ENCODE measurements around the gene PDCD7. TPM values are rescaled to one million over a fixed set of nuclear protein-coding genes. Genes with fewer than 3 reads are reported as not detected.

PDCD7 gene
- total RNA-seq, 1 donor from 2014 or later: 26.3 TPM

GRCh38 chr15:65072027-65072426 is 61.6 kb downstream of the PDCD7 start:
- no peak for TF ChIP-seq CTCF (conservative IDR thresholded peaks at IDR 0.05; ENCODE audit: low read depth, low read length)
- DNase-seq (ENCODE audit: low read depth): no peak
- H3K4me3 ChIP-seq (ENCODE audit: low read depth, low read length): no peak overlapping the region

- H3K4me3 ChIP-seq (ENCODE audit: low read depth, low read length): no peak overlapping the region
- TF ChIP-seq CTCF (conservative IDR thresholded peaks at IDR 0.05; ENCODE audit: low read depth, low read length): no peak
- no peak for DNase-seq (ENCODE audit: low read depth)
Observed at GRCh38 chr15:65071381-65071811, 62.2 kb downstream of the PDCD7 start.

GRCh38 chr15:65069779-65070546 is 63.6 kb downstream of the PDCD7 start:
- DNase-seq (ENCODE audit: low read depth): no peak
- TF ChIP-seq CTCF (conservative IDR thresholded peaks at IDR 0.05; ENCODE audit: low read depth, low read length): no peak
- no peak overlapping the region for H3K4me3 ChIP-seq (ENCODE audit: low read depth, low read length)

GRCh38 chr15:65069179-65069578 is 64.4 kb downstream of the PDCD7 start:
- DNase-seq (ENCODE audit: low read depth): no peak
- H3K4me3 ChIP-seq (ENCODE audit: low read depth, low read length): no peak overlapping the region

GRCh38 chr15:65068403-65068788 is 65.2 kb downstream of the PDCD7 start:
- no peak for DNase-seq (ENCODE audit: low read depth)
- no peak for TF ChIP-seq CTCF (conservative IDR thresholded peaks at IDR 0.05; ENCODE audit: low read depth, low read length)
- H3K4me3 ChIP-seq (ENCODE audit: low read depth, low read length): no peak overlapping the region

More at GRCh38 chr15:65069179-65069578, 64.4 kb downstream of the PDCD7 start:
- no peak for TF ChIP-seq CTCF (conservative IDR thresholded peaks at IDR 0.05; ENCODE audit: low read depth, low read length)

GRCh38 chr15:65067645-65068402 is 65.8 kb downstream of the PDCD7 start, which contains the start of gene RASL12:
Gene RASL12, minus strand, starts transcription at chr15:65067991. Its CDS starts 156 bp downstream, at chr15:65067835.
- H3K4me3 ChIP-seq (ENCODE audit: low read depth, low read length): no peak within 1 kb of the TSS
- DNase-seq (ENCODE audit: low read depth): no peak
- TF ChIP-seq CTCF (conservative IDR thresholded peaks at IDR 0.05; ENCODE audit: low read depth, low read length): no peak

Other genes starting within 250 kb of the PDCD7 start
- gene ANKDD1A, start 221.9 kb downstream of the PDCD7 start, total RNA-seq: 0.51 and 3.0 TPM in 2 replicates
- gene SPG21, start 143.9 kb downstream of the PDCD7 start, total RNA-seq: 80.1 and 83.0 TPM in 2 replicates
- 22.1 and 27.1 TPM in 2 replicates for gene MTFMT, start 104.2 kb downstream of the PDCD7 start, total RNA-seq
- gene SLC51B, start 88.4 kb downstream of the PDCD7 start, total RNA-seq: not detected in 2 replicates
- gene RASL12, start 65.8 kb downstream of the PDCD7 start, total RNA-seq: not detected in 2 replicates
- gene KBTBD13, start 57.1 kb downstream of the PDCD7 start, total RNA-seq: not detected in 2 replicates
- 0.07 and 0.23 TPM in 2 replicates for gene UBAP1L, start 18.6 kb downstream of the PDCD7 start, total RNA-seq
- gene CLPX, start 51.5 kb upstream of the PDCD7 start, total RNA-seq: 20.0 and 24.3 TPM in 2 replicates
- not detected in 2 replicates for gene CILP, start 77.7 kb upstream of the PDCD7 start, total RNA-seq
- 3.5 and 7.9 TPM in 2 replicates for gene PARP16, start 153.1 kb upstream of the PDCD7 start, total RNA-seq
- gene RNU5A-1, start 162.2 kb upstream of the PDCD7 start, total RNA-seq: not detected in 2 replicates
- gene RNU5B-1, start 170.9 kb upstream of the PDCD7 start, total RNA-seq: not detected in 2 replicates
- not detected in 2 replicates for gene IGDCC3, start 244.2 kb upstream of the PDCD7 start, total RNA-seq

Data from epithelial cell of proximal tubule (primary cell).